HepG2 (cell line): ENCODE measurements around the gene NPC1. TPM values are rescaled to one million over a fixed set of nuclear protein-coding genes. Genes with fewer than 3 reads are reported as not detected.

Source experiments
- ATAC-seq: fragments of 200-7000 bp; cut with Tn5 transposase; 3 replicates; pipeline ENCODE4 v1.9.1; 2020; ENCODE audit warnings: mild to moderate bottlenecking, moderate library complexity
- BruUV-seq: library from RNA; stranded (reverse); fragments of 400-500 nt; replicated peaks from 2 replicates; lab custom pipeline; 2021; lab: Mats Ljungman, UMichigan
- CTCF ChIA-PET: fragments of 300-600 bp; formaldehyde crosslinking; extraction: SDS; loops from one replicate; lab custom pipeline; 2021; ENCODE audit warnings: low total read pairs, inconsistent platforms, low intra/inter-chr PET ratio; lab: Yijun Ruan, JAX
- POLR2A ChIA-PET: fragments of 350-600 bp; sonication (Branson Sonifier 250); formaldehyde crosslinking; loops from one replicate; lab custom pipeline; 2020; ENCODE audit warnings: antibody characterized with exemption, inconsistent platforms; lab: Yijun Ruan, JAX
- DNase-seq: peaks from one replicate; pipeline ENCODE4 v3.0.0-alpha.2; 2015; ENCODE audit warnings: low spot score
- FAIRE-seq: peaks from 3 replicates; lab custom pipeline; 2011; peaks lifted over from hg19 to GRCh38; lab: Jason Lieb, UNC
- H2AFZ ChIP-seq: one replicate; pipeline ENCODE4 v1.6.1; 2011; ENCODE audit warnings: low read length, inconsistent platforms
- H3K27ac ChIP-seq: fragments of 300-600 bp; 3 replicates; pipeline ENCODE4 v1.8.0; 2011; ENCODE audit warnings: mixed run types, mild to moderate bottlenecking, mixed read lengths, low read length, inconsistent platforms; ENCODE audit not compliant: insufficient read depth; ENCODE audit errors: extremely low read length
- H3K27me3 ChIP-seq, 2 experiments: fragments of 200-600 bp in 1 of 2; 2 replicates in 1 of 2; 3 replicates in 1 of 2; pipeline versions ENCODE4 v1.6.0 to v1.8.0; 2011; ENCODE audit warnings: low read length in 2 of 2, mild to moderate bottlenecking in 2 of 2, moderate library complexity in 2 of 2, inconsistent platforms in 1 of 2; ENCODE audit not compliant: insufficient read depth in 2 of 2, control insufficient read depth in 1 of 2
- H3K36me3 ChIP-seq, 2 experiments: fragments of 200-600 bp in 1 of 2; replicated peaks in 1 of 2; 2 replicates in 1 of 2; 3 replicates in 1 of 2; pipeline versions ENCODE4 v1.5.1 to v1.8.0; 2011; ENCODE audit warnings: low read length in 2 of 2, inconsistent platforms in 1 of 2; ENCODE audit not compliant: insufficient read depth in 2 of 2, control insufficient read depth in 1 of 2
- H3K4me1 ChIP-seq: 2 replicates; pipeline ENCODE4 v1.5.1; 2012; ENCODE audit warnings: low read length, inconsistent platforms; ENCODE audit not compliant: insufficient read depth
- H3K4me2 ChIP-seq: 2 replicates; pipeline ENCODE4 v1.6.0; 2011; ENCODE audit warnings: low read depth, low read length, inconsistent platforms
- H3K4me3 ChIP-seq, 3 experiments: fragments of 200-600 bp in 1 of 3; sonication (generic), shearing (Covaris generic) in 1 of 3; replicated peaks in 1 of 3; 2 replicates each; pipeline ENCODE4 v1.5.1; 2011 to 2016; ENCODE audit warnings: low read length in 3 of 3, inconsistent platforms in 2 of 3, low read depth in 2 of 3, mild to moderate bottlenecking in 2 of 3, control low read depth in 1 of 3, mixed read lengths in 1 of 3; ENCODE audit not compliant: insufficient read depth in 1 of 3
- H3K79me2 ChIP-seq: one replicate; pipeline ENCODE4 v1.6.1; 2011; ENCODE audit warnings: low read length, inconsistent platforms; ENCODE audit not compliant: insufficient read depth
- H3K9ac ChIP-seq: 2 replicates; pipeline ENCODE4 v1.6.0; 2011; ENCODE audit warnings: mild to moderate bottlenecking, low read depth, low read length, inconsistent platforms; ENCODE audit not compliant: insufficient read depth
- H3K9me3 ChIP-seq: 2 replicates; pipeline ENCODE4 v1.5.1; 2012; ENCODE audit warnings: mild to moderate bottlenecking, low read length
- H4K20me1 ChIP-seq: 2 replicates; pipeline ENCODE4 v1.6.0; 2011; ENCODE audit warnings: inconsistent platforms, mild to moderate bottlenecking, low read length, moderate library complexity; ENCODE audit not compliant: insufficient read depth
- ARID4A ChIP-seq: sonication (generic); formaldehyde crosslinking; IDR thresholded peaks from 2 replicates; pipeline ENCODE4 v1.5.0; 2020; ENCODE audit warnings: mild to moderate bottlenecking, missing genetic modification reagents, borderline replicate concordance
- HMGXB3 ChIP-seq: sonication (generic); formaldehyde crosslinking; IDR thresholded peaks from 2 replicates; pipeline ENCODE4 v1.4.0; 2020; ENCODE audit warnings: missing genetic modification reagents, borderline replicate concordance
- IKZF1 ChIP-seq: fragments of 450-650 bp; IDR thresholded peaks from 2 replicates; pipeline ENCODE4 v1.7.1; 2016
- MNT ChIP-seq: fragments of 450-650 bp; IDR thresholded peaks from 2 replicates; pipeline ENCODE4 v1.6.1; 2016
- NFYC ChIP-seq: IDR thresholded peaks from 2 replicates; pipeline ENCODE4 v1.6.1; 2016; ENCODE audit warnings: missing genetic modification reagents, missing compliant biosample characterization
- TSC22D2 ChIP-seq: sonication (generic); formaldehyde crosslinking; IDR thresholded peaks from 2 replicates; pipeline ENCODE4 v1.5.1; 2020; ENCODE audit warnings: missing genetic modification reagents, mild to moderate bottlenecking, borderline replicate concordance
- ZNF557 ChIP-seq: sonication (generic); formaldehyde crosslinking; IDR thresholded peaks from 2 replicates; pipeline ENCODE4 v1.4.0; 2020; ENCODE audit warnings: missing genetic modification reagents
- WGBS: methylation state at CpG from one replicate; pipeline ENCODE4 v1.1.6; 2017; ENCODE audit warnings: low lambda C conversion rate; 5-methylcytosine and 5-hydroxymethylcytosine counted together
- in situ Hi-C: cut with HindIII; loops from 2 replicates; pipeline ENCODE4 v1.10.0; 2017; ENCODE audit warnings: low pct_unique_long_range_greater_than_20kb; ENCODE audit not compliant: extremely low pct_ligation_motif_present
- intact Hi-C: fragments of 100-400 bp; cut with micrococcal nuclease; formaldehyde crosslinking; loops from one replicate; pipeline ENCODE4 v1.10.0; 2022; ENCODE audit not compliant: unreplicated experiment
- polyA plus RNA-seq, 8 experiments: library from polyadenylated mRNA; depleted of rRNA in 3 of 8; stranded (reverse) in 7 of 8; unstranded in 1 of 8; fragments of >200 nt; fragmentation: Illumina TruSeq in 4 of 8; extraction: Trizol in 4 of 8; gene quantifications; 2 replicates each; pipeline versions ENCODE4 v1.2.1 to v1.2.3, GENCODE V29; 2011 to 2016; ENCODE audit warnings: low read depth in 4 of 8, missing spikeins in 1 of 8, mixed read lengths in 1 of 8; ENCODE audit not compliant: insufficient read depth in 1 of 8
- total RNA-seq, 5 experiments: library from RNA; depleted of rRNA; stranded (reverse); fragments of >200 nt; fragmentation: Illumina TruSeq; extraction: Trizol; gene quantifications; 2 replicates each; pipeline ENCODE4 v1.2.3, GENCODE V29; 2016; ENCODE audit warnings: low read depth in 1 of 5
- TF ChIP-seq, protein P1 (sequence below): sonication (generic); formaldehyde crosslinking; IDR thresholded peaks from 2 replicates; pipeline ENCODE4 v1.5.1; 2020; ENCODE audit warnings: mild to moderate bottlenecking, missing genetic modification reagents, borderline replicate concordance

Gene NPC1
- total and polyA plus RNA-seq, 2 of the 13 experiments (the other 11 are each of a cell fraction or from before 2014, with no cell fraction given), result 46.5 to 114 TPM

- intact Hi-C loops (no loop called here), in situ Hi-C loops (no loop called here)
- Histone ChIP-seq H3K27me3 (no peaks in the 10 kb centered on the region), H4K20me1 (no peaks in the 10 kb centered on the region), H3K9me3 (no peaks in the 10 kb centered on the region), H3K79me2 (peaks cover 16% of the 10 kb centered on the region), H3K36me3 (peaks cover 32 to 74% of the 10 kb centered on the region in 2 experiments), H3K4me3 (no peak overlapping the region), H2AFZ (no peak overlapping the region), H3K9ac (no peak overlapping the region), H3K27ac (no peak overlapping the region), H3K4me2 (no peak overlapping the region), H3K4me1 (peaks cover 73% of the 10 kb centered on the region)
- FAIRE-seq (no peak), ATAC-seq (no peak), DNase-seq (no peak)
- 86% methylated on average over 11 of the region's 11 CpGs for WGBS
- CTCF ChIA-PET, result no interaction called here
- POLR2A ChIA-PET, result no interaction called here
- no TSS peak for BruUV-seq
- TF ChIP-seq ZNF557 (CRISPR knock-in tag) (no peak), IKZF1 (no peak), TSC22D2 (no peak), ARID4A (CRISPR knock-in tag) (no peak), NFYC (CRISPR knock-in tag) (no peak), HMGXB3 (CRISPR knock-in tag) (no peak), MNT (no peak)
- TF ChIP-seq, protein P1, sequence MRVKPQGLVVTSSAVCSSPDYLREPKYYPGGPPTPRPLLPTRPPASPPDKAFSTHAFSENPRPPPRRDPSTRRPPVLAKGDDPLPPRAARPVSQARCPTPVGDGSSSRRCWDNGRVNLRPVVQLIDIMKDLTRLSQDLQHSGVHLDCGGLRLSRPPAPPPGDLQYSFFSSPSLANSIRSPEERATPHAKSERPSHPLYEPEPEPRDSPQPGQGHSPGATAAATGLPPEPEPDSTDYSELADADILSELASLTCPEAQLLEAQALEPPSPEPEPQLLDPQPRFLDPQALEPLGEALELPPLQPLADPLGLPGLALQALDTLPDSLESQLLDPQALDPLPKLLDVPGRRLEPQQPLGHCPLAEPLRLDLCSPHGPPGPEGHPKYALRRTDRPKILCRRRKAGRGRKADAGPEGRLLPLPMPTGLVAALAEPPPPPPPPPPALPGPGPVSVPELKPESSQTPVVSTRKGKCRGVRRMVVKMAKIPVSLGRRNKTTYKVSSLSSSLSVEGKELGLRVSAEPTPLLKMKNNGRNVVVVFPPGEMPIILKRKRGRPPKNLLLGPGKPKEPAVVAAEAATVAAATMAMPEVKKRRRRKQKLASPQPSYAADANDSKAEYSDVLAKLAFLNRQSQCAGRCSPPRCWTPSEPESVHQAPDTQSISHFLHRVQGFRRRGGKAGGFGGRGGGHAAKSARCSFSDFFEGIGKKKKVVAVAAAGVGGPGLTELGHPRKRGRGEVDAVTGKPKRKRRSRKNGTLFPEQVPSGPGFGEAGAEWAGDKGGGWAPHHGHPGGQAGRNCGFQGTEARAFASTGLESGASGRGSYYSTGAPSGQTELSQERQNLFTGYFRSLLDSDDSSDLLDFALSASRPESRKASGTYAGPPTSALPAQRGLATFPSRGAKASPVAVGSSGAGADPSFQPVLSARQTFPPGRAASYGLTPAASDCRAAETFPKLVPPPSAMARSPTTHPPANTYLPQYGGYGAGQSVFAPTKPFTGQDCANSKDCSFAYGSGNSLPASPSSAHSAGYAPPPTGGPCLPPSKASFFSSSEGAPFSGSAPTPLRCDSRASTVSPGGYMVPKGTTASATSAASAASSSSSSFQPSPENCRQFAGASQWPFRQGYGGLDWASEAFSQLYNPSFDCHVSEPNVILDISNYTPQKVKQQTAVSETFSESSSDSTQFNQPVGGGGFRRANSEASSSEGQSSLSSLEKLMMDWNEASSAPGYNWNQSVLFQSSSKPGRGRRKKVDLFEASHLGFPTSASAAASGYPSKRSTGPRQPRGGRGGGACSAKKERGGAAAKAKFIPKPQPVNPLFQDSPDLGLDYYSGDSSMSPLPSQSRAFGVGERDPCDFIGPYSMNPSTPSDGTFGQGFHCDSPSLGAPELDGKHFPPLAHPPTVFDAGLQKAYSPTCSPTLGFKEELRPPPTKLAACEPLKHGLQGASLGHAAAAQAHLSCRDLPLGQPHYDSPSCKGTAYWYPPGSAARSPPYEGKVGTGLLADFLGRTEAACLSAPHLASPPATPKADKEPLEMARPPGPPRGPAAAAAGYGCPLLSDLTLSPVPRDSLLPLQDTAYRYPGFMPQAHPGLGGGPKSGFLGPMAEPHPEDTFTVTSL (CRISPR knock-in tag), result no peak
These were observed 33.8 kb downstream of the NPC1 start for GRCh38 chr18:23552505-23552904.
